A204.1 (cell line): ENCODE results near the gene CASKIN1.
"Not testable (repeated sequence)": the region's sequence is repeated elsewhere in the genome, so short reads cannot be mapped to it uniquely, and the experiment has no call there.

Experiments
- FAIRE-seq: peaks from 2 replicates; lab custom pipeline; 2012; peaks lifted over from hg19 to GRCh38; lab: Jason Lieb, UNC

The CASKIN1 gene

DNA sequence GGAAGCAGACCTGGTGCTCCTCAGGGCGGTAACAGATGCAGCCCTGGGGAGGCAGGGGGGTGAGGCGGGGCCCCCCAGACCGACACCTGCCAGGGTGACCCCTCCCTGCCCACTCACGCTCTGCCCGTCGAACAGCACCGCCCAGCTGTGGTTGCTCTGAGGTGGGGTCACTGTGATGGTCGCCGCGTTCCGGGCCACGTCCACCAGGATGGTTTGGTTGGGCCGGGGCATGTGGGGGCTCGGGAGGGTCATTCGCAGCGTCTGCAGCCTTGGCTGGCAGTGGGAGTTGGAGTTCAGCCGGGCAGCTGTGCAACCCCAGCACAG, 13.6 kb upstream of the CASKIN1 start:
- FAIRE-seq: no peak

DNA sequence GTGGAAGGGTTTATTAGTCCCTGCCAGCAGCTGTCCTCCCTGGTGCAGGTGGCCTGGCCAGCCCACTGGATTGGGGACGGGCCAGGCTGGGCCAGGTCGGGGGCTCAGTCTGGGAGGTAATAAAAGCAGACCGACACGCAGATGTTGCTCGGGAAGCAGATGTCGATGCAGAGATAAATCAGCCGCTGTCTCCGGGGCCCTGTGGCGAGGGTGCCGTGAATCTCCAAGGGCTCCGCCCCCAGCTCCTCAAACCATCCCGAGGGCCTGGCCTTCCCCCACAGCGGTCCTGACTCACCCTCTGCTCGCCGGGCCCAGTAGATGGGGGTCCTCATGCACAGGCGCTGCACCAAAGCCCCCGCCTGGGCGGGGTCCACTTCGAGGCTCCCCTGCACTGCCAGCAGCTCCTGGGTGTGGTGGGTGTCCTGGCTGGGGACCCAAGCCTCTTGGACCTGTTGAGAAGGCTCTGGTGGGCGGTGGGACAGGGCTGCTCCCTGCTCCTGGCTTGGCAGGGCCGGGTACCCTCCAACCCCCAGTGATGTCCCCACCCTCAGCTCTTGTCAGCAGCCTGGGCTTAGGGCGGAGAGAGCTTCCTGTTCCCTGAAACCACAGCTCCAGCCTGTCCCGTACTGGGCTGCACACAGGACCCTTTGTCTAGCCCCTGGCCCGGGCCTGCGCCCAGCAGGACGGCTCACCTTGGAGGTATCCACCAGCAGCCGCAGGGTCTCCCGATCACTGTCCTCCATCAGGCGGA, 13.0 kb upstream of the CASKIN1 start:
- no peak for FAIRE-seq

DNA sequence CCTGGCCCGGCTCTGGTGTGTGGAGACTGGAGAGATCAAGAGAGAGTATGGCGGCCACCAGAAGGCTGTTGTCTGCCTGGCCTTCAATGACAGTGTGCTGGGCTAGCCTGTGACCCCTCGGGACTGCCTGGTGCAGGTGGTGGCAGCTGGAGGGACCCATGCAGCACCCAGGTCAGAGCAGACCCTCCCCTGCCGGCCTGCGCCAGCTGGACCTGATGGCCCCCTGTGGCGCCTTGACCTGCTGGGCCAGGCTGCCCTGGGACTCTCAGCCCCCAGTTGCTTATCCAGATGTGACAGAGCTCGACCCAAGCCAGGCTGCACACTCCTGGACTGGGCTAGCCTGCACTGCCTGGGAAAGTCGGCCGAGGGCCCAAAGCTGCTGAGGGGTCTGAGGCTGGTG, 12.4 kb upstream of the CASKIN1 start:
- FAIRE-seq: no peak

DNA sequence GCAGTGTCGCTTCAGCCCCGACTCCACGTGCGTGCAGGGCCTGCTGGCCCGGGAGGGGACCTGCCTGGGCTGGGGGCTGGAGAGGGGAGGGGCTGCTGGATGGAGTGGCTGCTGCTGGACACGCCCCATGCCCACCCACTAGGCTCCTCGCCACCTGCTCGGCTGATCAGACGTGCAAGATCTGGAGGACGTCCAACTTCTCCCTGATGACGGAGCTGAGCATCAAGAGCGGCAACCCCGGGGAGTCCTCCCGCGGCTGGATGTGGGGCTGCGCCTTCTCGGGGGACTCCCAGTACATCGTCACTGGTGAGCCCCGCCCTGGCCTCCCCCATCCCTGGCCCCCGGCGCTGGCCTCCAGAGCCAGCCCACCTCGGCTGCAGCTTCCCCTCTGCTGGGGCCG, 11.9 kb upstream of the CASKIN1 start:
- FAIRE-seq: no peak

DNA sequence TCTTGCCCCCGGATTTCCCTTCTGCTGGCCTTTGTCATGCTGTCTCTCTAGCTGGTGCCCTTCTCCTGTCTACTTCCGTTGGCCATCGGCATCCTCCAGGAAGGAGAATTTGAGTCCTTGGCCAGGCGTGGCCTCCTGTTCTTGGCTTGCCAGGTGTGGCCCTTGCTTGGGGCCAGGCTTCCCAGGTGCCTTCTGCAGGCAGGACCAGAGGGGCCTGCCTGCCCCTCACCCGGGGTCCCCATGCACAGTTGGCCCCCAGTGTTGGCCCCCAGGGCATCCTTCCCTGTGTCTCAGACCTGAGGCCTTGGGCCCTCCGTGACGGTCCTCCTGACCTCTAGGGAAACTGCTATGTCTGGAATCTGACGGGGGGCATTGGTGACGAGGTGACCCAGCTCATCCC, 11.5 kb upstream of the CASKIN1 start:
- FAIRE-seq: no peak

DNA sequence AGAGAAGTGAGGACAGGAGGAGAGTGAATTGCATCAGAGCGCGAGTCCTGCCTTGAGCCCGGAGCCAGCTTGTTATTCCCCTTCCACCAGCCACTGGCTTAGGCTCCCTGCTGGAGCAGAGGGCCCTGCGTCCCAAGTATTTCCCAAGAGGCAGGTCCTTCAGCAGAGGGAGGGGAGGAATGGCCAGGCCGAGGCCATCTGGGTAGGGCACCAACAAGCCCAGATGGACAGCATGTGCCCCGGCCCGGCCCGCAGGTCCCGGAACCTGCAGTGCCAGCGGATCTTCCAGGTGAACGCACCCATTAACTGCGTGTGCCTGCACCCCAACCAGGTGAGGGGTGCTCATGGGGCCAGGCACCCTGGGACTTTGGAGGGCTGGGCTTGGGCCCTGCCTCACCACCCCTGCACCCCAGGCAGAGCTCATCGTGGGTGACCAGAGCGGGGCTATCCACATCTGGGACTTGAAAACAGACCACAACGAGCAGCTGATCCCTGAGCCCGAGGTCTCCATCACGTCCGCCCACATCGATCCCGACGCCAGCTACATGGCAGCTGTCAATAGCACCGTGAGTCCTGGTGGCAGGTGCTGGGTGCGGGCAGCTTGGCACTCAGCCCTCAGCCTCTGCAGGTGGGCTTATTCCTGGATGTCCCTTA, 10.5 kb upstream of the CASKIN1 start:
- no peak for FAIRE-seq

DNA sequence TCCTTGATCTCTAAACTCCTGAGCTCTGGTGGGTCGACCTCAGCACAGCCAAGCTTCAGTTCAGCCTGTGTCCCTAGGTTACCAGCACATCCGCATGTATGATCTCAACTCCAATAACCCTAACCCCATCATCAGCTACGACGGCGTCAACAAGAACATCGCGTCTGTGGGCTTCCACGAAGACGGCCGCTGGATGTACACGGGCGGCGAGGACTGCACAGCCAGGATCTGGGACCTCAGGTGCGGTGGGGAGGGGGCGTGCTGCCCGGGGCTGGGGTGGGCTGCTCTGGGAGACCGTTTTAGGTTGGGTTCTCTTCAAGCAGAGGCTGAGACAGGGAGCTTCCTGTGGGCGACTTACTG, 10.0 kb upstream of the CASKIN1 start:
- no peak for FAIRE-seq

DNA sequence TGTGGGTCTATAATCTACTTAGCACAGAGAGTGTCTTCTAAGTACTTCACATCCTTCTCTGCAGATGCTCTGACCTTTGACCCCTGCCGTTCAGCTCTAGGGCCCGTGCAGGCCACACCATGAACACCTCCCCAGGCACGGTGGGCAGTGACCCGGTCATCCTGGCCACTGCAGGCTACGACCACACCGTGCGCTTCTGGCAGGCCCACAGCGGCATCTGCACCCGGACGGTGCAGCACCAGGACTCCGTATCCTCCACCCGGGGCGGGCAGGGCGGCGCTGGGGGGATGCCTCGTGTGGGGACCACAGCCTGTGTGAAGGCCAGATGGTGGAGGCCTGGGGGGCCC, 9.5 kb upstream of the CASKIN1 start:
- FAIRE-seq: no peak

DNA sequence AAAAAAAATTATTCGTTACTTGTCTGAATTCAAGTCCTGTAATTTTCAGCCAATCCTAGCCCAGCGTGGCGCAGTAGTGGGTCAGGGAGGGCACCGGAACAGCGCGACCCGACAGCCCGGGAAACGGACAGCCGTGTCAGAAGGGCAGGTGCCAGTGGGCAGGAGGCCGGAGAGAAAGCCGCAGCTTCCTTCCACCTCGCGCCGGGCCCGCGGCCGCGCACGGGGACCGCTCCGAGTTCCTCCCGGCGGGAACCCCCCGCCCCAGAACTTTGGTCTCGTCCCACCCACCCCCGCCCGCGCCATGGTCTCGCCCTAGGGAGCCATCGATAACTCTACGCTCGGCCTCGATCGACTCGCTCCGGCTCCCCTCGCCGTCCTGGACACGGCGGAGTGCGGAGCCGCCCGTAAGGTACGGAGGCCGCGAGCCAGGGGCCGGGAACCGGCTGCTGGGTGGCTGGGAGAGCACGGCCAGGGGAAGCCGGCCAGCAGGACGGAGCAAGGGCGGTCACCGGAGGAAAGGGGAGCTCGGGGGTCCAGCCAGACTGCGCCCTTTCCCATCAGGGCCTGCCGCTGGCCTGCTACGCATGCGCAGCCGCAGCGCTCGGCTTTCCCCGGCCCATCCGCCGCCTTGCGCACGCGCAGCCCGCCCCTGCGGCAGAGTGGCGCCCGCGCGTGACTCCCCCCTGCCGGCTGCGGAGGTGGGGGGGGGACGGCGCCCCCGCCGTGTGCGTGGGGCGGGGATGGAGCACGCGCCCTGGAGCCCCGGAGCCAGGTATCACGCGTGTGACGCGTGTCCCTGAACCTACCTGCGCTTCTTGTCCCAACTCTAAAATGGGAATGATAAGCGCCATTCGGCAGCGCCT, 8.9 kb upstream of the CASKIN1 start, which contains the start of gene MLST8:
MLST8 (plus strand) TSS at position 351 of the 863 bp plus-strand sequence. CDS start 632 bp downstream, outside the sequence.
- no peak for FAIRE-seq

DNA sequence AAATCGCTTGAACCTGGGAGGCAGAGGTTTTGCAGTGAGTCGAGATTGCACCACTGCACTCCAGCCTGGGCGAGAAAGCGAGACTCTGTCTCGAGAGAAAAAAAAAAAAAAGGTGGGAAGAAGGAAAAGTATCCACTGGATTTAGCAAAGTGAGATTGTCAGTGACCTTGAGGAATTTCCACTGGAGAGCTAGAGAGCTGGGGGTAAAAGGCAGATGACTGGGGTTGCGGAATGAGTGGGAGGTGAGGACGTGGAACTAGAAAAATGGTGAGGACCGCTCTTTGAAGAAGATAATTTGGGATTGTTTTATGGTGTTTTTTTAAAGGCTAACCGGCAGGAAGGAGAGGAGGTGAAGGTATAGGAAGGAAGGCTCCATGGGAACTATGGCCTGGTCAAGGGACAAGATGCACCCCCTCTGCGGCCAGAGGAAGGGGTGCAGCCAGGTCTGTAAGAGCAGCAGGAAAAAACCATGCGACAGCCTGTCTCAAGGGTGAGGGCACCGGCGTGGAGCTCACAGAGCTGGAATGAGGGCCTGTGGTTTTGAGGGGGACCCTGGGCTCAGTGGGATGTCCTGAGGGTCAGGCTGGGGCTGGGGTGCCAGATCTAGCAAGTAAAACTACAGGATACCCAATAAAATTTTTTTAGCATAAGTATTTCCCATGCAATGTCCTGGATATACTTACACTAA, 8.2 kb upstream of the CASKIN1 start:
- FAIRE-seq: no peak

DNA sequence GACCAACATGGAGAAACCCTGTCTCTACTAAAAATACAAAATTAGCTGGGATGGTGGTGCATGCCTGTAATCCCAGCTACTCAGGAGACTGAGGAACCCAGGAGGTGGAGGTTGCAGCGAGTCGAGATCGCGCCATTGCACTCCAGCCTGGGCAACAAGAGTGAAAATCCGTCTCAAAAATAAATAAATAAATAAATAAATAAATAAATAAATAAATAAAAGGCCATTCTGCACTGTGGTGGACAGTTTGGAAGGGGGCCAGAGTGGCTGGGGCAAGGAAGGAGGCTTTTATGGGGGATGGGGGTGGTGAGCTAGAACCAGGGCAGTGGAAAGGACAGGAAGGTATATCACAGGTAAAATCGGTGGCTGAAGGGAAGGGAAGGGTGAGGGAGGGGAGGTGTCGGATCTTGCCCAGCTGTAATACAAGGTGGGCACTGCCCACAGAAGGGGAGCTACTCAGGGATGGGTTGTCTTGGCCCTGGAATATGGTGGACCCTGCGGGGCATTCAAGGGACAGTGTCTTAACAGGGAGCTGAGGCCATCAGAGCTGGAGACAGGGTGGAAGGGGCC, 6.8 kb upstream of the CASKIN1 start:
- FAIRE-seq: not testable (repeated sequence)

DNA sequence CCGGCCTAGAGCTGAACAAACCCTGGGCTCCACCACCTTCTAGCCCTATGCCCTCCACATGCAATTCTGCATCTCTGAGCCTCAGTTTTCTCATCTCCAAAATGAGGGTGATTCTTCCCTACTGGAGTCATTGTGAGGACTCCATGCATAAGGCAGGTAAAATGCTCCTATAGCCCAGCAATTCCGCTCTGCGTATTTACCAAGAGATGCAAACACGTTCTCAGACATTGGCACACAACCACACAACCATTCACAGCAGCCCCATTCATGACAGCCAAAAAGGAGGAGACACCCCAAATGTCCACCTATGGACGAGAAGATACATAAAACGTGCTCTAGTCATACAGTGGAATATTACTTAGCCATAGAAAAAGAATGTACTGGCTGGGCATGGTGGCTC, 3.9 kb upstream of the CASKIN1 start:
- no peak for FAIRE-seq

DNA sequence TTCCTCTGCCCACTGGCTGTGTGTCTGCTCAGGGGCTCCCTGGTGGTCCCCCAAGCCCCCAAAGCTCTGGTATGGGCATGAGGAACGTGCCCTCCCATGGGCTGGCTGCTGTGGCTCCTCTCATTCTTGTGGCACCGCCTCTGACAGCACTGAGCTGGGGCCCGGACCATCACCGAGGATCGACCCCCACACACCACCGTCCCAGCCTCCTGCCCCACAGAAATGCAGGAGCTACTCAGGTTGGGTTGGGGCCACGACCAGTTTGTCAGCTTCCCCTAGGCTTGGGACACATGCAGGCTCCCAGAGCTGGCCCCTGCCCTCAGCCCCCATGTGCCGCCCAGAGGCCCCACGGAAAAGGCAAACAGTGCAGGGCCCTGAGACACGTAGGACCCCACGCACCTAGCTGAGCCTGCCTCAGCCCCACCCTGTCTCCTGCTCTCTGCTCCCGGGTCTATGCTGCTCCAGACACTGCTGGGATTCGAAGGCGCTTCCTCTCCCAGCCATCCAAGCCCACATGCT, 3.3 kb upstream of the CASKIN1 start:
- no peak for FAIRE-seq

DNA sequence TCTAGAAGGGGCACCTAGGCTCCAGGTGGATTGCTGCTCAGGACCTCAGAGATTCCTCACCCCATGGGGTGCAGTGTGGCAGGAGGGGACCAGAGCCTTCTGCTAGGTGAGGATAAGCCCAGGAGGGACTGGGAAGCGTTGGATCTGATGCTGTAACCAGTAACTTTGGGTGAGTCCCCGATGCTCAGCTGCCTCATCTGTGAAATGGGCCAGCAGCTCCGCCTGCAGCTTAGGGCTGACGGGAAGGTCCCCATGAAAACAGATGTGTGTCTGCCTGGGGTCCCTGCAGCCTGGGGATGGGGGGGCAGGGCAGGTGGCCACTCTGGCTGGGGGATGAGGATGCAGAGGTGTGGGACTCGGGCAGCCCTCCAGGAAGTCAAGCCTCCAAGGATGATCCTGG, 2.7 kb upstream of the CASKIN1 start:
- no peak for FAIRE-seq

DNA sequence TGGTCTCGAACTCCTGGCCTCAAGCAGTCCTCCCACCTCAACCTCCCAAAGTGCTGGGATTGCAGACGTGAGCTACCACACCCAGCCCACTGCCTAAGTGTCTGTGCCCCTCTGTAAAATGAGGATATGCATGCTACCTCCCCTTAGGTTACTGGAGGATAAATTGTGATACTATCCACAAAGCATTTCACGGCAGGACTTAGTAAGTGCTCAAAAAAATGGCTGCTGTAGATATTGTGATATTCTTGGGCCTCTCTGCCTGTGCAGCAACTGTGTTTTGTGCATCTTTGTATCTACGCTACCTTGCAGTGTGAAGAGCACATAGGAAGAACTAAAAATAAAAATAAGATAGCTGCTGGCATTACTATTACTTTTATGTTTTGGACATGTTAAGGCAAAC, 1.9 kb upstream of the CASKIN1 start:
- no peak for FAIRE-seq

DNA sequence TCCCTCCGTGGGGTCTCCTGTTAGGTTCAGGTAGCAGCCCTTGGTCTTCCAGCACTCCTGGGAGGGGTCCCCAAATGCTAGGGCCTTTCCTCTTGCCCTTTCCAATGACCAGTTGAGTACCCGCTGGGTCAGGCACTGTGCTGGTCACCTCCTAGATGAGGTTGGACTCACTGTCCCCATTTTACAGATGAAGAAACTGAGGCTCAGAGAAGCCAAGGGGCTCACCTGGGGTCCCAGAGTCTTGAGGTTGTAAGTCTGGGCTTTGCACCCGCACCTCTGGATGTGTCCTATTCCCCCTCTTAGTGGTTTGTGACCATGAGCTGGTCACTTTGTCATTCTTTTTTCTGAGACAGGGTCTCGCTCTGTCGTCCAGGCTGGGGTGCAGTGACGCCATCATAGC, 1.4 kb upstream of the CASKIN1 start:
- no peak for FAIRE-seq

DNA sequence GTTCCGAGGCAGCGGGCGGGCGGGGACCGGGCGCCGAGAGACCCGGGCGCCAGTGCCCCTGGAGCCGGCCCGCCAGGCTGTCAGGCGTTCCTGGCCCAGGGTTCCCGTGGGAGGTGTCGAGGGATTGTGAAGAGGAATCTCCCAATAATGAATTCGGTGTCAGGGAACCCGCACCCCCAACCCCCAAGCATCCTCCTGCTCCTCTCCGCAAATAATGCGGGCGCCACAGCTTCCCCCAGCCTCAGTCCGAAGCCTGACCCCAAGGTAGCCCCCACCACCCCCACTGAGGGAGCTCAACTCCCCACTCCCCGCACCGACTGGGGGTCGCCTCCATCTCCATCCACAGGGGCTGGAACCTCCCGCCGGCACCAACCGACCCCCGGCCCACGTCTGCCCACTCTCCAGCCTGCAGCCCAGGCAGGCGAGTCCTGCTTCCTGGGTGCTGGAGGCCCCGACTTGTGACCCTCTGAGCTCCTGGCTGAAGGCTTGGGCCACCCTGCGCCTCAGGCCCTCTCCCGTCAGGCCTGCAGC, 641 bp upstream of the CASKIN1 start:
- FAIRE-seq: no peak

DNA sequence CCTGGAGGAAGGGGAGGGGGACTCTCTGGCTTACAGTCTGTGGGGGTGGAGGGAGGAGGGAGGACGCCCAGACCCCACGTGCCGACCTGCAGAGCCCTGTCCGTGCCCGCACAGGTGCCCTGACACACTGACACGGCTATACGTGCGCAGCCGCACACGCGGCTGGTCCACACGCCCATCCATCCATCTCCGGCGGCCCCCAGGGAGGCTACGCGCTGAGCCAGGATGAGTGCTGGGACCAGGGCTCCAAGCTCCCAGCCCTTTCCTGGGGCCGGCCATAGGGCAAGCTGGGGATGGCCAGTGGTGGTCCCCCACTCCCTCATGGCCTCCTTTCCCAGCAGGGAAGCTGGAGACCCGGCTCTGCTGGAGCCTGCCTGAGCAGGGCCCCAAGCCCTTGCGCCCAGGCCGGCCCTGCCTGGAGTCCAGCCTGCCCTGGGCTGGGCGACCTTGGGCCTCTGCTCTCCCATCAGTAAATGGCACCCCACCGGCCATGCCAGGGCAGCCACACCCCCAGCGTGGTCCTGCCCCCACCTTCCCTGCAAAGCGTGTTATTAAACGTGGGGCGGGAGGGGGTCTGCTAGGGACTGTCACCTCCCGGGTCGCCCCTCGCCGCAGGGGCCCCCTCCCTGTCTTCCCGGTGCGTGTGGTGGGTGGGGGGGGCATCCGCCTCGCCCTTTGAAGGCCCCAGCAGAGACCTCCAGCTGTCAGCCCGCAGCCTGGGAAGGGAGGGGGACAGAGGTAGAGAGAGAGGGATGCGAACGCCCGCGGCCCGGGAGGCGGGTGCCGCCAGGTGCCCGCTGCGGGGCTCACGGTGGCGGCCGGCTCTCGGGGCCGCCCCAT, 863 bp downstream of the CASKIN1 start:
- FAIRE-seq: no peak

DNA sequence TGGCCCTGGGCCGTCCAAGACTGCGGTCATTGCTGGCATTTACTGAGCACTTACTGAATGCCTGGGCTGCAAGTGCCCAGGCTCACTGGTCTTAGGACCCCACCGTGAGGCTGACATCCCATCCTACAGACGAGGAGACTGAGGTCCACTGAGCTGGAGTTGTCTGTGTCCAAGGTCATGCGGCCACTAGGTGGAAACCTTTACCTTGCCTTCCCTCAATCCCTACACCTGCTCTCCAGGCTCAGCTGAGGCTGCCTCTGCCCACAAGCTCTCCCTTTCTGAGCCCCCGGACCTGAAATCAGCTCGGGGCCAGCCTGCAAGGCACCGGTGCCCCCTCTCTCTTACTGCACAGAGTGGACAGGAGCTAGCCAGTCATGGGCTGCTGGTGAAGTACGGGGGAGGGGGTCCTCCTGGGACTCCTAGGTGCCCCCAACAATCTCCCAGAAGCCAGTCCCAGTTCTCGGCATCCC, 1.5 kb downstream of the CASKIN1 start:
- no peak for FAIRE-seq

DNA sequence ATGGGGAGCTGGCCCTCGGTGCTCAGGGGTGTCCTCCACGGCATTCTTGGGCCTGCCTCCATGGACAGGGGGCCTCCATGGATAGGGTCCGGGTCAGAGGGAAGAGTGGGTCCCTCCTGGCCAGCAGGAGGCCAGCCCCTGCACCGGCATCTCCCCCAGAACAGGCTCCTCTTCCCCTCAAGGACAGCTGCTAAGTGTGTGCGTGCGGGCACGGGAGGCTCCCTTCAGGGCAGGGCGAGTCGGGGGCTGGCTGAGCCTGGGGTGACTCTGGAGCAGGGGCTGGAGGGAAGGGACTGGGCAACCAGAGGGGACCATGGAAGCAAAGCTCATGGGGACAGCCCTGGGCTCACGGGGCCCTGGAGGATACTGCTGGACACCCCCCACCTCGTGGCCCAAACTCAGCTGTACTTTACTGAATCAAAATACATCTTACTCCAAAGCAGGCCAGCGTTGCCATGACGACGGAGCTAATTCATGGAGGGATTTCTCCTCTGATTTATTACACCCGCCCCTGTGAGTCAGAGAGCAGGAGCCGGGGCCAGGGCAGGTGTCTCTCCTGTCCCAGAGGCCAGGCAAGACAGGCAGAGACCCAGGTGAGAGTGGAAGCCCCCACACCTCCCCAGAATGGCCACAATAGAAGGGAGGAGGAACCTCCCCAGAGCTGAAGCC, 2.1 kb downstream of the CASKIN1 start:
- FAIRE-seq: no peak

DNA sequence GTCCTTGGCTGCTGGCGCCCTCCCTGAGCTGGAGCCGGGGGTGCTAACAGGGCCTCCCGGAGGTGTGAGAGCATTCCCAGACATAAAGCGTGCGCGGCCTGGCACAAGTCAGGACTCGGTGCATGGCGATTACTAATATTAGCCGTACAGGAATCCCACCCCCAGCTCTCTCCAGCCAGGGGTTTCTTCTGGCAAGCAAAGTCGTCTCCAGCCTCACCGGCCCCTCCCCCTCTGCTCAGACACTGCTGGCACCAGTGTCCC, 5.0 kb downstream of the CASKIN1 start:
- FAIRE-seq: no peak
